Mesenchymal stem cell (in vitro differentiated cells and primary cell): ENCODE data around the gene ENG.

Experiments used
- DNase-seq: peaks from one replicate; pipeline ENCODE4 v3.0.0-alpha.2; 2013
- H2AFZ ChIP-seq: one replicate; pipeline ENCODE4 v1.6.1; 2013; ENCODE audit warnings: low read depth, mild to moderate bottlenecking, control low read depth, inconsistent platforms, low read length, moderate library complexity
- H2AK5ac ChIP-seq: 2 replicates; pipeline ENCODE4 v1.6.1; 2013; ENCODE audit warnings: low read length, moderate library complexity, mild to moderate bottlenecking, inconsistent platforms; ENCODE audit not compliant: severe bottlenecking
- H2BK120ac ChIP-seq: one replicate; pipeline ENCODE4 v1.6.1; 2013; ENCODE audit warnings: low read depth, mild to moderate bottlenecking, inconsistent platforms, low read length, moderate library complexity
- H2BK12ac ChIP-seq, 2 experiments: one replicate each; pipeline ENCODE4 v1.6.1; 2013; ENCODE audit warnings: inconsistent platforms in 2 of 2, low read length in 2 of 2, mild to moderate bottlenecking in 2 of 2, moderate library complexity in 2 of 2, control low read depth in 1 of 2
- H2BK15ac ChIP-seq: one replicate; pipeline ENCODE4 v1.6.1; 2013; ENCODE audit warnings: mild to moderate bottlenecking, low read depth, inconsistent platforms; ENCODE audit not compliant: poor library complexity, severe bottlenecking
- H2BK5ac ChIP-seq: 2 replicates; pipeline ENCODE4 v1.6.1; 2013; ENCODE audit warnings: low read depth, mild to moderate bottlenecking, low read length, control low read depth, inconsistent platforms; ENCODE audit not compliant: poor library complexity, severe bottlenecking
- H3K14ac ChIP-seq, 2 experiments: one replicate each; pipeline ENCODE4 v1.6.1; 2013; ENCODE audit warnings: inconsistent platforms in 2 of 2, low read length in 2 of 2, control low read depth in 1 of 2, mild to moderate bottlenecking in 1 of 2, moderate library complexity in 1 of 2
- H3K18ac ChIP-seq, 2 experiments: one replicate each; pipeline ENCODE4 v1.6.1; 2013; ENCODE audit warnings: inconsistent platforms in 2 of 2, low read length in 2 of 2, control low read depth in 1 of 2, low read depth in 1 of 2, mild to moderate bottlenecking in 1 of 2
- H3K23ac ChIP-seq, 2 experiments: one replicate each; pipeline ENCODE4 v1.6.1; 2013; ENCODE audit warnings: inconsistent platforms in 2 of 2, low read length in 2 of 2, mild to moderate bottlenecking in 2 of 2, moderate library complexity in 2 of 2, control low read depth in 1 of 2
- H3K27ac ChIP-seq: 2 replicates; pipeline ENCODE4 v1.5.1; 2013; ENCODE audit warnings: mild to moderate bottlenecking, moderate library complexity, low read length, control low read depth, inconsistent platforms; ENCODE audit not compliant: poor library complexity, severe bottlenecking
- H3K27me3 ChIP-seq, 2 experiments: 2 replicates each; pipeline versions ENCODE4 v1.6.1 to v1.7.0; 2013; ENCODE audit warnings: low read length in 2 of 2, mild to moderate bottlenecking in 2 of 2, moderate library complexity in 2 of 2, control low read depth in 1 of 2, inconsistent platforms in 1 of 2; ENCODE audit not compliant: control insufficient read depth in 1 of 2, insufficient read depth in 1 of 2
- H3K36me3 ChIP-seq, 2 experiments: 2 replicates each; pipeline versions ENCODE4 v1.6.1 to v1.7.0; 2013; ENCODE audit warnings: low read length in 2 of 2, control low read depth in 1 of 2, inconsistent platforms in 1 of 2, low read depth in 1 of 2, mild to moderate bottlenecking in 1 of 2; ENCODE audit not compliant: insufficient read depth in 2 of 2, control insufficient read depth in 1 of 2
- H3K4ac ChIP-seq, 2 experiments: one replicate each; pipeline ENCODE4 v1.6.1; 2013; ENCODE audit warnings: inconsistent platforms in 2 of 2, low read length in 2 of 2, mild to moderate bottlenecking in 2 of 2, moderate library complexity in 2 of 2, control low read depth in 1 of 2, low read depth in 1 of 2
- H3K4me1 ChIP-seq: 2 replicates; pipeline ENCODE4 v1.6.1; 2013; ENCODE audit warnings: low read depth, low read length, control low read depth; ENCODE audit not compliant: control insufficient read depth, insufficient read depth
- H3K4me2 ChIP-seq: 2 replicates; pipeline ENCODE4 v1.6.1; 2013; ENCODE audit warnings: low read length, mild to moderate bottlenecking, inconsistent platforms; ENCODE audit not compliant: poor library complexity, severe bottlenecking
- H3K4me3 ChIP-seq, 2 experiments: 2 replicates each; pipeline versions ENCODE4 v1.5.1 to v1.7.0; 2013; ENCODE audit warnings: low read length in 2 of 2, mild to moderate bottlenecking in 2 of 2, control low read depth in 1 of 2, low read depth in 1 of 2; ENCODE audit not compliant: insufficient read depth in 1 of 2
- H3K79me1 ChIP-seq: replicated peaks from 2 replicates; pipeline ENCODE4 v1.6.1; 2013; ENCODE audit warnings: mild to moderate bottlenecking, control low read depth, low read length, inconsistent platforms; ENCODE audit not compliant: poor library complexity, severe bottlenecking
- H3K9ac ChIP-seq: 2 replicates; pipeline ENCODE4 v1.7.0; 2013; ENCODE audit warnings: mild to moderate bottlenecking, low read length, moderate library complexity
- H3K9me3 ChIP-seq: 2 replicates; pipeline ENCODE4 v1.7.0; 2013; ENCODE audit warnings: mild to moderate bottlenecking, low read length; ENCODE audit not compliant: control insufficient read depth
- H4K8ac ChIP-seq: one replicate; pipeline ENCODE4 v1.6.1; 2013; ENCODE audit warnings: inconsistent platforms, mild to moderate bottlenecking, low read length, moderate library complexity
- H4K91ac ChIP-seq: one replicate; pipeline ENCODE4 v1.6.1; 2013; ENCODE audit warnings: mild to moderate bottlenecking, low read length, inconsistent platforms
- WGBS: methylation state at CpG from one replicate; pipeline ENCODE4 v1.1.7; 2013; ENCODE audit warnings: mixed read lengths; 5-methylcytosine and 5-hydroxymethylcytosine counted together

The ENG gene

DNA sequence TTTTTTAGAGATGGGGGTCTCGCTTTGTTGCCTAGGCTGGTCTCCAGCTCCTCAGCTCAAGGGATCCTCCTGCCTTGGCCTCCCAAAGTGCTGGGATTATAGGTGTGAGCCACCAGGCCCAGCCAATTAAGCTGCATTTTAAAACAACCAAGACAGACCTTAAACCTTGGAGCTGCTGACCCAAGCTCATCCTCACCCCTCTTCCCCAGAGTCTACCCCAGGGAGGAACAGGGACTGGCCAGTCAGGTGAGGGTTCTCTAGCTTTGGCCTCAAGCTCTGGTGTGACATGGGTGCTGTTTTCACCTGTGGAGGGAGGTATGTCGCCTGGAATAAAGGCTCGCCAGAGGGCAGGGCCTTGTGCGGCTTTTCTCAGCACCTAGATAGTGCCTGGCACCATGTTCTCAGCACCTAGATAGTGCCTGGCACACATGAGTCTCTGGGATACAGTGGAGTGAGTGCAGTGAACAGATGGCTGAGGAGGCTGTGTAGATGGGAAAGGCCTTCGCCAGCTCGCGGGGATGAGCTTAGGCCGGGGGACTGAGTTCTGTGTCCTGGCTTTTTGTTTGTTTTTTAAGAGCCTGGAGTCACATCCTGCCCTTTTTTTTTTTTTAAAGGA is 61.3 kb downstream of the ENG start:
- 75% methylated on average over 7 of the region's 8 CpGs for WGBS

DNA sequence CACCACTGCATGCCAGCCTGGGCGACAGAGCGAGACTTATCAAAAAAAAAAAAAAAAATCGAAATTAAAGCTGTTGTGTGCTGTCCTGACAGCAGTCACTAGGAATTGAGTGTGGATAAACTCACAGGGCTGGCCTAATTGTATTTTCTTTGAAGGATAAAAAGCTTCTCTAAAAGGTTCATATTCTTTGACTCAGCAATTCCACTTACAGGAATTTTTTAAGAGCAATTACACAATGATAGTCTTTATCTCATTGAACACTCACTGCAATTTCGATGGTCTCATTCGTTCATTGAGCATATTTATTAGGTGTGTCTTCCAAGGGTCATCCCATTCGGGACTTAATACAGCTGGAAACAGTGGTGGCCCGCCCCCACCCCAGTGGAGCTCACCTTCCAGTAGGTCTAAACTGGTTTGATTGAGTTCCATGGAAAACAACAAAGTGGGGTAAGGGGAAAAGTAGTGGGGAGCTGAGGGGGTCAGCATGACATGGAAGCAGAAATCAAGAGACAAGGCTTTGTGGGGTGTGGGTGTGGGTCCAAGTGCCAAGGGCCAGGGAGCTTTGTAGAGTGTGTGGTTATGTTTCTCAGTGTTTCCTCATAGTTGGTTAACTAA is 61.9 kb downstream of the ENG start:
- no peaks in the 10 kb centered on the region for H3K27me3 ChIP-seq

More for the DNA sequence above, 61.3 kb downstream of the ENG start:
- Histone ChIP-seq H3K9ac (peak overlapping the region; percentile 52), H3K4me1 (peaks cover 27% of the 10 kb centered on the region), H3K79me1 (peaks cover 32% of the 10 kb centered on the region), H3K27me3 (no peaks in the 10 kb centered on the region), H4K91ac (no peak overlapping the region), H3K4ac (no peak overlapping the region), H3K4me2 (no peak overlapping the region), H2BK120ac (no peak overlapping the region), H2BK5ac (no peak overlapping the region), H3K14ac (no peak overlapping the region), H2AK5ac (no peak overlapping the region), H2AFZ (no peak overlapping the region), H3K23ac (no peak overlapping the region), H2BK15ac (no peak overlapping the region), H3K36me3 (peaks cover 58 to 63% of the 10 kb centered on the region in 2 experiments), H3K9me3 (no peaks in the 10 kb centered on the region), H3K4me3 (no peak overlapping the region), H4K8ac (peak overlapping the region; percentile 57), H3K27ac (no peak overlapping the region), H2BK12ac (no peak overlapping the region), H3K18ac (no peak overlapping the region)
- DNase-seq, result peak; percentile 33

DNA sequence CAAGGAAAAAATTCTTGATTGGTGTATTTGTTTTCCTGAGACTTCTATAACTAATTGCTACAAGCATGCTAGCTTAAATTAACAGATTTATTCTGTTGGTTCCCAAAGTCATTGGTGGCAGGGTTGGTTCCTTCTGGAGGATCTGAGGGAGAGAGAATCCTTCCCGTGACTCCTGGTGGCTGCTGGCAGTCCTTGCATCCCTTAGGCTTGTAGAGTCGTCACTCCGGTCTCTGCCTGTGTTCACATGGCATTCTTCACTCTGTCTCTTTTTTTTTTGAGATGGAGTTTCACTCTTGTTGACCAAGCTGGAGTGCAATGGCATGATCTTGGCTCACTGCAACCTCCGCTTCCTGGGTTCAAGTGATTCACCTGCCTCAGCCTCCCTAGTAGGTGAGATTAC is 63.4 kb downstream of the ENG start:
- Histone ChIP-seq H2BK15ac (no peak overlapping the region), H2AFZ (no peak overlapping the region), H4K91ac (no peak overlapping the region), H2BK12ac (no peak overlapping the region), H3K18ac (no peak overlapping the region), H3K4me1 (peaks cover 24% of the 10 kb centered on the region), H2BK5ac (no peak overlapping the region), H3K27ac (no peak overlapping the region), H3K9me3 (no peaks in the 10 kb centered on the region), H4K8ac (no peak overlapping the region), H3K4me2 (no peak overlapping the region), H3K4ac (no peak overlapping the region), H2BK120ac (no peak overlapping the region), H3K9ac (no peak overlapping the region), H3K4me3 (no peak overlapping the region), H3K23ac (no peak overlapping the region), H3K27me3 (no peaks in the 10 kb centered on the region), H3K14ac (no peak overlapping the region), H2AK5ac (no peak overlapping the region), H3K36me3 (peaks cover 70 to 72% of the 10 kb centered on the region in 2 experiments), H3K79me1 (peaks cover 33% of the 10 kb centered on the region)
- 87% methylated on average over 4 of the region's 4 CpGs for WGBS
- no peak for DNase-seq

More for the DNA sequence above, 61.9 kb downstream of the ENG start:
- Histone ChIP-seq H3K27ac (no peak overlapping the region), H3K79me1 (peaks cover 33% of the 10 kb centered on the region), H3K36me3 (peaks cover 65 to 70% of the 10 kb centered on the region in 2 experiments), H2BK5ac (no peak overlapping the region), H3K18ac (no peak overlapping the region), H2BK12ac (peak overlapping the region in 1 of 2 experiments; percentile 38), H3K4me3 (no peak overlapping the region), H3K23ac (no peak overlapping the region), H3K14ac (no peak overlapping the region), H2AK5ac (no peak overlapping the region), H4K8ac (peak overlapping the region; percentile 39), H3K9me3 (no peaks in the 10 kb centered on the region), H3K4me1 (peaks cover 31% of the 10 kb centered on the region), H3K4ac (no peak overlapping the region), H3K4me2 (no peak overlapping the region), H2BK120ac (no peak overlapping the region), H2AFZ (no peak overlapping the region), H3K9ac (no peak overlapping the region), H4K91ac (no peak overlapping the region), H2BK15ac (no peak overlapping the region)
- WGBS, result 89% methylated on average over 7 of the region's 7 CpGs
- no peak for DNase-seq

DNA sequence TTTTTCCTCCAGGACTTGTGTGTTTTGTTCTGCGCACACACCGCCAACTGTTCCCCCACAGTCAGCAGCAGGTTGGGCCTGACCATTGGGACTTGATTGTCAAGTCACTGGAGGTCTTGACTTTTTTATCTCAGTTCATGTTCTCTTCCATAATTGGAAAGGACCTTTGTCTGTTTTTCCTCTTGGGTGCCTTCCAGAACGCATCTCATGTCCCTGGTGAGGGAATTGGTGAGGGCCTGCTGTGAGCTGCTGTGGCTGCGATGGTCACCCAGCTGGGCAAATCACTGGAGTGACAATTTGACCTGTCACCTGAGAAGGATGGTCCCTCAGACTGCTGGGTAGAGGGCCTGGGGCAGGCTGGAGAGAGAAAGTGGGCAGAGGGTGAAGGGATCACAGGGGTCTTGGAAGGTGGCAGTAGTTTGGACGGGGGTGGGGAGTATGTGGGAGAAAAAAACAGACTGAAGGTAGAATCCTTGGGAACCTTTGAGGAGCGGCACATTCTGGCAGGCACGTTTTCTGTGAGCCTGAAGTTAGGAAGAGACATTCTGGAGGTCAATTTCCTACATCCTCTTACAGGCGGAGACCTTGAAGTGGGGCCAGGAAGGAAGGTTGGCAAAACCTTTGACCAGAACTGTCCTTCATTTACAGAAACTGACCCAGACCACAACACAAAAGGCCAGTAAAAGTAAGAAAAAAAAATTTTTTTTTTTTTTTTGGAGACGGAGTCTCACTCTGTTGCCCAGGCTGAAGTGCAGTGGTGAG is 64.2 kb downstream of the ENG start:
- Histone ChIP-seq H3K27ac (no peak overlapping the region), H3K14ac (no peak overlapping the region), H3K9me3 (no peaks in the 10 kb centered on the region), H3K9ac (peak overlapping the region; percentile 14), H3K36me3 (peaks cover 70 to 72% of the 10 kb centered on the region in 2 experiments), H3K27me3 (no peaks in the 10 kb centered on the region), H2BK120ac (no peak overlapping the region), H4K8ac (no peak overlapping the region), H3K4ac (no peak overlapping the region), H3K18ac (no peak overlapping the region), H2BK12ac (no peak overlapping the region), H3K4me2 (no peak overlapping the region), H3K4me1 (peaks cover 22% of the 10 kb centered on the region), H2BK5ac (no peak overlapping the region), H4K91ac (peak overlapping the region; percentile 36), H3K23ac (no peak overlapping the region), H3K79me1 (peaks cover 33% of the 10 kb centered on the region), H3K4me3 (no peak overlapping the region), H2AK5ac (no peak overlapping the region), H2AFZ (no peak overlapping the region), H2BK15ac (no peak overlapping the region)
- no peak for DNase-seq
- 94% methylated on average over 7 of the region's 9 CpGs for WGBS
